AG09309 (cell line): ENCODE measurements around the gene CYB5R4.

ENCODE experiments used
- DNase-seq: peaks from one replicate; pipeline ENCODE4 v3.0.0-alpha.2; 2010; ENCODE audit warnings: low read depth
- H3K4me3 ChIP-seq: 2 replicates; pipeline ENCODE4 v1.5.1; 2011; ENCODE audit warnings: mild to moderate bottlenecking, low read depth, low read length, moderate library complexity; ENCODE audit not compliant: control insufficient read depth
- TF ChIP-seq, protein P1 (sequence below): IDR thresholded peaks from 2 replicates; pipeline ENCODE4 v1.5.1; 2011; ENCODE audit warnings: mild to moderate bottlenecking, low read depth, low read length, inconsistent platforms; ENCODE audit not compliant: insufficient read depth, control insufficient read depth; ENCODE audit errors: missing control alignments

The CYB5R4 gene

DNA sequence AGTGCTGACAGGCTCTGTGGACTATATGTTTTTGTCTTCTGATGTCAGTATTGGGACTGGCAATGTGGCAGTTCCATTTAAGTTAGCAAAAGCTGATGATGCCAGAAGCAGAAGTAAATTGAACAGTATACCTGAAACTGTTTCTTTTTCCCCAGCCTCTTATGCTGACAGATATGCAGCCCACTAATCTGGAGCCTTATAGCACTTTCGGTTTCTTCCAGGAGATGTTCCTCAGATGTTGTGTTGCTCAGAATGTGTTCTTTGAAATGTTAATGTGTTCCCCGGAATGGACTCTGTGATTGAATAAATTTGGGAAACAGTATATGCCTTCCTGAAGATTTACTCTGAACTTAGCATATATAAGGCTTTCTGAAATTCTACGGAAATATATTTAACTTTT lies 93.3 kb downstream of the CYB5R4 start:
- H3K4me3 ChIP-seq, result no peak overlapping the region
- TF ChIP-seq, protein P1, sequence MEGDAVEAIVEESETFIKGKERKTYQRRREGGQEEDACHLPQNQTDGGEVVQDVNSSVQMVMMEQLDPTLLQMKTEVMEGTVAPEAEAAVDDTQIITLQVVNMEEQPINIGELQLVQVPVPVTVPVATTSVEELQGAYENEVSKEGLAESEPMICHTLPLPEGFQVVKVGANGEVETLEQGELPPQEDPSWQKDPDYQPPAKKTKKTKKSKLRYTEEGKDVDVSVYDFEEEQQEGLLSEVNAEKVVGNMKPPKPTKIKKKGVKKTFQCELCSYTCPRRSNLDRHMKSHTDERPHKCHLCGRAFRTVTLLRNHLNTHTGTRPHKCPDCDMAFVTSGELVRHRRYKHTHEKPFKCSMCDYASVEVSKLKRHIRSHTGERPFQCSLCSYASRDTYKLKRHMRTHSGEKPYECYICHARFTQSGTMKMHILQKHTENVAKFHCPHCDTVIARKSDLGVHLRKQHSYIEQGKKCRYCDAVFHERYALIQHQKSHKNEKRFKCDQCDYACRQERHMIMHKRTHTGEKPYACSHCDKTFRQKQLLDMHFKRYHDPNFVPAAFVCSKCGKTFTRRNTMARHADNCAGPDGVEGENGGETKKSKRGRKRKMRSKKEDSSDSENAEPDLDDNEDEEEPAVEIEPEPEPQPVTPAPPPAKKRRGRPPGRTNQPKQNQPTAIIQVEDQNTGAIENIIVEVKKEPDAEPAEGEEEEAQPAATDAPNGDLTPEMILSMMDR, result no peak
- DNase-seq, result no peak

DNA sequence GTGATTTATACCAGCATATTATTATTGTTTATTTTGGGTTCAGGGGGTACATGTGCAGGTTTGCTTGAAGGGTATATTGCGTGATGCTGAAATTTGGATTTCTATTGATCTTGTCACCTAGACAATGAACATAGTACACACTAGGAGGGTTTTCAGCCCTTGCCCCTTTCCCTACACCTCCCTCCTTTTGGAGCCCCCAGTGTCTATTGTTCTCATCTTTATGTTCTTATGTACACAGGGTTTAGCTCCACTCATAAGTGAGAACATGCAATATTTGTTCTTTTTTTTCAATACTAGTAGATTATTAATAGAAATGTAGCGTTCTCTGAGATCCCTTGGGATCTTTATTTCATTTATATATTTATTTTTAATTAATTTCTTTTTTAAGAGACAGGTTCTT lies 94.9 kb downstream of the CYB5R4 start:
- TF ChIP-seq, protein P1, result no peak
- no peak for DNase-seq
- no peak overlapping the region for H3K4me3 ChIP-seq

DNA sequence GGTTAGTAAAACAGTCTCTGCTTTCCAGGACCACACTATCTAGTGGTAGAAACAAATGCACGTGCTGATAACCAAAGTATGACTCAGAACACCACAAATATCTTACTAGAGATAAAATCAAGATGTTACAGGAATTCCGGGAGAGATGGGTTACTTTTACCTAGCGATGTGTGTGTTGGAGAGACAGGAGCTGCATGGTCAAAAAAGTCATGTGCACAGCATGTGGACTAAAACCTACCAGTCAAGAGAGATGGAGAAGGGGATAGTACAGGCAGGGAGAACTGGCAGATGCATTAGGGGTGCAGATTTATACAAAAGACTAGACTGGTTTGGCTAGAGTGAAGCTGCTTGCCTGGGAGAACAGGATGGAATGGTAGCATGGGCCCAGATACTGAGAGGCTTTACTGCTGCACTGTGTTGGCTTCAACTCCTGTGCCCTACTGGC lies 98.8 kb downstream of the CYB5R4 start:
- DNase-seq, result no peak
- no peak overlapping the region for H3K4me3 ChIP-seq
- TF ChIP-seq, protein P1, result no peak

DNA sequence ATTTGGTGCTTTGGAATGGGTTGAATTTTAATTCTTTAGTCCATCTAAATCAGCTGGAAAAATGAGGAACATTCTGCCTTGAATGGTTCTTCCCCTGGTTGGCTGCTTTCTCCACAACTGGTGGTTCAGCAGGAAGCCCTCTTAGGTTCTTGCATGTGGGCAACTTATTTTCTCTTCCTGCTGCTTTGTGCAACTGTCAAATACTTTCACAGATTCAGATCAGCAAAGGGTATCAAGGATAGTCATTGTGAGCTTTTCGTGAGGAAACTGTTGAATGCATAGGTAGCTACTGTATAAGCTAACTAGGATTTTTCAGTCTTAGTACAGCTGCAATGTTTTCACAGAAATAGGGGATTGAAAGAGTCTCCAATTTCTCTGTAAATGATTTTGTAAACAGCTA lies 101.2 kb downstream of the CYB5R4 start:
- no peak for DNase-seq
- TF ChIP-seq, protein P1, result no peak
- H3K4me3 ChIP-seq, result no peak overlapping the region

DNA sequence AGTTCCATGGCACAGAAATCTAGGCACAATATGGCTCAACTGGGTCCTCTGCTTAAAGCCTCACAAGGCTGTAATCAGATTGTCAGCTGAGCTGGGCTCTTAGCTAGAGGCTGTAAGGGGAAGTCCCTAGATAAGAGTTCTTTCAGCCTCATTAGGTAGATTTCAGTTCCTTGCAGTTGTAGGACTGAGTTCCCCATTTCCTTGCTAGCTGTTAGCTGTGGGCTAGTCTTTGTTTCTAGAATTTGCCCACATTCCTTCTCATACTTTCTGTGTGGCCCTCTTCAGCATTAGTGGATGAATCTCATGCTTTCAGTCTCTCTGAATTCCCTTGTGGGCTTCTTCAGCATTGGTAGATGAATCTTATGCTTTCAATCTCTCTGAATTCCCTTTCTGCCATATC lies 103.1 kb downstream of the CYB5R4 start:
- TF ChIP-seq, protein P1, result no peak
- H3K4me3 ChIP-seq, result no peak overlapping the region
- DNase-seq, result no peak

DNA sequence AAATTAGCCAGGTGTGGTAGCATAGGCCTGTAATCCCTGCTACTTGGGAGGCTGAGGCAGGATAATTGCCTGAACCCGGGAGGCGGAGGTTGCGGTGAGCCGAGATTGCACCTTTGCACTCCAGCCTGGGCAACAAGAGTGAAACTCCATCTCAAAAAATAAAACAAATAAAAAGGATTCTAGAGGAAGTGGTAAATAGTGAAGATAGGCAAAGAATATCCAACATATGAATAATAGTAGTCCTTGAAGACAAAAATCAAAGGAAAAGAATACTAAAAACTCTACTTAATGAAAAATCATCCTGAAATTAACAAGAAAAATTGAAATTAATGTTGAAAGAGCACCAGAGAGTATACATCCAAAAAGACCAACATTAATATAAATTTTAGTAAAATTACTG lies 107.0 kb downstream of the CYB5R4 start:
- DNase-seq, result no peak
- no peak overlapping the region for H3K4me3 ChIP-seq
- TF ChIP-seq, protein P1, result no peak

DNA sequence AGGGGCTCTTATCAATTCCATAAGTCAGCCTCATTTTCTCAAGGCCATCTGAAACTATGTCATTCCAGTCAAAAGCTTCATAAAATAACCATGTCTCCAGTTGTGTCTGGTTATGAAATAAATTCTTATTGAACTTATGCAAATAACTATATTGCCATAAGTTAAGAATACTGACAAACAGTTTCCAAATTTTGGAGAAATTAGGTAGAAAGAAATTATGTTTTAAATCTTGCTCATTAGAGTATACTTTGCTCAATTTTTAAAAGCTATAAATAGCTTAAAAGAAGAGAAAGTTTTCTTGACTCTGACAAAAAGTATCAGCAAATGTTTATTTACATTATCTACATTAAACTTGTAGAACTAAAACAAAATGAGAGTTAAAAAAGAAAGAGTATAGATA lies 111.1 kb downstream of the CYB5R4 start:
- no peak for DNase-seq
- H3K4me3 ChIP-seq, result no peak overlapping the region
- TF ChIP-seq, protein P1, result no peak
